ENCODE data around the gene TRIM7. TPM values are rescaled to one million over a fixed set of nuclear protein-coding genes. Genes with fewer than 3 reads are reported as not detected.

Gene TRIM7
- 1.9 TPM for total RNA-seq

GRCh38 chr5:181204826-181205760 lies at the start of gene TRIM7:
Gene TRIM7 (minus strand): TSS chr5:181205196. CDS start chr5:181205110, 86 bp downstream.
- Histone ChIP-seq H3K4me3 (ENCODE audit: low read length) (peak within 1 kb of the TSS; percentile 37), H3K27me3 (ENCODE audit: insufficient read depth, low read length) (peaks cover 18% of the 10 kb centered on the region), H3K9me3 (ENCODE audit: low read depth, low read length) (no peaks in the 10 kb centered on the region), H3K4me1 (ENCODE audit: insufficient read depth, low read length) (peaks cover 60% of the 10 kb centered on the region)

- H3K27me3 ChIP-seq (ENCODE audit: insufficient read depth, low read length), result no peaks in the 10 kb centered on the region
- no peak overlapping the region for H3K4me3 ChIP-seq (ENCODE audit: low read length)
- H3K9me3 ChIP-seq (ENCODE audit: low read depth, low read length), result no peaks in the 10 kb centered on the region
- H3K4me1 ChIP-seq (ENCODE audit: insufficient read depth, low read length), result peaks cover 64% of the 10 kb centered on the region
These were observed 43.3 kb upstream of the TRIM7 start for GRCh38 chr5:181248277-181248676.

GRCh38 chr5:181246276-181247049 lies 41.5 kb upstream of the TRIM7 start:
- no peaks in the 10 kb centered on the region for H3K27me3 ChIP-seq (ENCODE audit: insufficient read depth, low read length)
- peaks cover 76% of the 10 kb centered on the region for H3K4me1 ChIP-seq (ENCODE audit: insufficient read depth, low read length)
- H3K4me3 ChIP-seq (ENCODE audit: low read length), result peak overlapping the region; percentile 83
- no peaks in the 10 kb centered on the region for H3K9me3 ChIP-seq (ENCODE audit: low read depth, low read length)

- Histone ChIP-seq H3K4me1 (ENCODE audit: insufficient read depth, low read length) (peaks cover 77% of the 10 kb centered on the region), H3K27me3 (ENCODE audit: insufficient read depth, low read length) (no peaks in the 10 kb centered on the region), H3K9me3 (ENCODE audit: low read depth, low read length) (no peaks in the 10 kb centered on the region), H3K4me3 (ENCODE audit: low read length) (peak overlapping the region; percentile 83)
These were observed 40.7 kb upstream of the TRIM7 start for GRCh38 chr5:181245427-181246275.

GRCh38 chr5:181243564-181244343 lies 38.8 kb upstream of the TRIM7 start, which contains the start of gene RACK1:
Gene RACK1 (minus strand): TSS chr5:181243906. CDS start chr5:181243800, 106 bp downstream.
- Histone ChIP-seq H3K4me1 (ENCODE audit: insufficient read depth, low read length) (peaks cover 62% of the 10 kb centered on the region), H3K27me3 (ENCODE audit: insufficient read depth, low read length) (no peaks in the 10 kb centered on the region), H3K9me3 (ENCODE audit: low read depth, low read length) (no peaks in the 10 kb centered on the region), H3K4me3 (ENCODE audit: low read length) (peak within 1 kb of the TSS; percentile 82)

- Histone ChIP-seq H3K27me3 (ENCODE audit: insufficient read depth, low read length) (no peaks in the 10 kb centered on the region), H3K9me3 (ENCODE audit: low read depth, low read length) (no peaks in the 10 kb centered on the region), H3K4me3 (ENCODE audit: low read length) (peak overlapping the region; percentile 82), H3K4me1 (ENCODE audit: insufficient read depth, low read length) (peaks cover 56% of the 10 kb centered on the region)
These were observed 38.1 kb upstream of the TRIM7 start for GRCh38 chr5:181243018-181243563.

- Histone ChIP-seq H3K27me3 (ENCODE audit: insufficient read depth, low read length) (no peaks in the 10 kb centered on the region), H3K4me1 (ENCODE audit: insufficient read depth, low read length) (peaks cover 45% of the 10 kb centered on the region), H3K4me3 (ENCODE audit: low read length) (peak overlapping the region; percentile 82), H3K9me3 (ENCODE audit: low read depth, low read length) (no peaks in the 10 kb centered on the region)
These were observed 37.0 kb upstream of the TRIM7 start for GRCh38 chr5:181242031-181242451.

- no peaks in the 10 kb centered on the region for H3K9me3 ChIP-seq (ENCODE audit: low read depth, low read length)
- no peaks in the 10 kb centered on the region for H3K27me3 ChIP-seq (ENCODE audit: insufficient read depth, low read length)
- no peak overlapping the region for H3K4me3 ChIP-seq (ENCODE audit: low read length)
- peaks cover 41% of the 10 kb centered on the region for H3K4me1 ChIP-seq (ENCODE audit: insufficient read depth, low read length)
These were observed 36.5 kb upstream of the TRIM7 start for GRCh38 chr5:181241393-181241975.

GRCh38 chr5:181239062-181239663 lies 34.2 kb upstream of the TRIM7 start:
- Histone ChIP-seq H3K9me3 (ENCODE audit: low read depth, low read length) (no peaks in the 10 kb centered on the region), H3K4me1 (ENCODE audit: insufficient read depth, low read length) (peaks cover 21% of the 10 kb centered on the region), H3K27me3 (ENCODE audit: insufficient read depth, low read length) (no peaks in the 10 kb centered on the region), H3K4me3 (ENCODE audit: low read length) (no peak overlapping the region)

- Histone ChIP-seq H3K27me3 (ENCODE audit: insufficient read depth, low read length) (no peaks in the 10 kb centered on the region), H3K4me3 (ENCODE audit: low read length) (no peak overlapping the region), H3K9me3 (ENCODE audit: low read depth, low read length) (no peaks in the 10 kb centered on the region), H3K4me1 (ENCODE audit: insufficient read depth, low read length) (peaks cover 19% of the 10 kb centered on the region)
These were observed 32.9 kb upstream of the TRIM7 start for GRCh38 chr5:181237729-181238385.

- Histone ChIP-seq H3K9me3 (ENCODE audit: low read depth, low read length) (no peaks in the 10 kb centered on the region), H3K27me3 (ENCODE audit: insufficient read depth, low read length) (no peaks in the 10 kb centered on the region), H3K4me3 (ENCODE audit: low read length) (no peak overlapping the region), H3K4me1 (ENCODE audit: insufficient read depth, low read length) (peaks cover 12% of the 10 kb centered on the region)
These were observed 32.1 kb upstream of the TRIM7 start for GRCh38 chr5:181236954-181237641.

- no peaks in the 10 kb centered on the region for H3K9me3 ChIP-seq (ENCODE audit: low read depth, low read length)
These were observed 31.5 kb upstream of the TRIM7 start for GRCh38 chr5:181236471-181236870.

More at GRCh38 chr5:181236471-181236870, 31.5 kb upstream of the TRIM7 start:
- Histone ChIP-seq H3K27me3 (ENCODE audit: insufficient read depth, low read length) (no peaks in the 10 kb centered on the region), H3K4me3 (ENCODE audit: low read length) (no peak overlapping the region), H3K4me1 (ENCODE audit: insufficient read depth, low read length) (peaks cover 5% of the 10 kb centered on the region)
